Kidney epithelial cell (primary cell): Measurements from ENCODE around the gene CYTH4. TPM values are rescaled to one million over a fixed set of nuclear protein-coding genes. Genes with fewer than 3 reads are reported as not detected.

Experiments used
- DNase-seq: peaks from one replicate; pipeline ENCODE4 v3.0.0-alpha.2; 2010; ENCODE audit warnings: low read depth
- H3K27me3 ChIP-seq: 2 replicates; pipeline ENCODE4 v1.6.0; 2011; ENCODE audit warnings: low read length; ENCODE audit not compliant: control insufficient read depth, insufficient read depth
- H3K36me3 ChIP-seq: 2 replicates; pipeline ENCODE4 v1.5.1; 2011; ENCODE audit warnings: low read length; ENCODE audit not compliant: control insufficient read depth, insufficient read depth
- H3K4me3 ChIP-seq: 2 replicates; pipeline ENCODE4 v1.5.1; 2011; ENCODE audit warnings: low read depth, mild to moderate bottlenecking, control low read depth, low read length
- total RNA-seq: library from RNA; depleted of rRNA; stranded (reverse); fragments of >200 nt; gene quantifications from 2 replicates; pipeline ENCODE4 v1.2.3, GENCODE V29; 2015
- TF ChIP-seq, protein P1 (sequence below): IDR thresholded peaks from 2 replicates; pipeline ENCODE4 v1.5.1; 2011; ENCODE audit warnings: mild to moderate bottlenecking, moderate library complexity, low read length, control low read depth, inconsistent platforms; ENCODE audit not compliant: insufficient read depth, poor library complexity, severe bottlenecking

CYTH4 gene
- total RNA-seq, 1 donor from 2014 or later, result not detected

GRCh38 chr22:37343348-37343747 is 61.0 kb downstream of the CYTH4 start:
- peaks cover 8% of the 10 kb centered on the region for H3K27me3 ChIP-seq
- H3K4me3 ChIP-seq, result no peak overlapping the region
- no peaks in the 10 kb centered on the region for H3K36me3 ChIP-seq
- no peak for DNase-seq
- TF ChIP-seq, protein P1, sequence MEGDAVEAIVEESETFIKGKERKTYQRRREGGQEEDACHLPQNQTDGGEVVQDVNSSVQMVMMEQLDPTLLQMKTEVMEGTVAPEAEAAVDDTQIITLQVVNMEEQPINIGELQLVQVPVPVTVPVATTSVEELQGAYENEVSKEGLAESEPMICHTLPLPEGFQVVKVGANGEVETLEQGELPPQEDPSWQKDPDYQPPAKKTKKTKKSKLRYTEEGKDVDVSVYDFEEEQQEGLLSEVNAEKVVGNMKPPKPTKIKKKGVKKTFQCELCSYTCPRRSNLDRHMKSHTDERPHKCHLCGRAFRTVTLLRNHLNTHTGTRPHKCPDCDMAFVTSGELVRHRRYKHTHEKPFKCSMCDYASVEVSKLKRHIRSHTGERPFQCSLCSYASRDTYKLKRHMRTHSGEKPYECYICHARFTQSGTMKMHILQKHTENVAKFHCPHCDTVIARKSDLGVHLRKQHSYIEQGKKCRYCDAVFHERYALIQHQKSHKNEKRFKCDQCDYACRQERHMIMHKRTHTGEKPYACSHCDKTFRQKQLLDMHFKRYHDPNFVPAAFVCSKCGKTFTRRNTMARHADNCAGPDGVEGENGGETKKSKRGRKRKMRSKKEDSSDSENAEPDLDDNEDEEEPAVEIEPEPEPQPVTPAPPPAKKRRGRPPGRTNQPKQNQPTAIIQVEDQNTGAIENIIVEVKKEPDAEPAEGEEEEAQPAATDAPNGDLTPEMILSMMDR, result no peak

DNA sequence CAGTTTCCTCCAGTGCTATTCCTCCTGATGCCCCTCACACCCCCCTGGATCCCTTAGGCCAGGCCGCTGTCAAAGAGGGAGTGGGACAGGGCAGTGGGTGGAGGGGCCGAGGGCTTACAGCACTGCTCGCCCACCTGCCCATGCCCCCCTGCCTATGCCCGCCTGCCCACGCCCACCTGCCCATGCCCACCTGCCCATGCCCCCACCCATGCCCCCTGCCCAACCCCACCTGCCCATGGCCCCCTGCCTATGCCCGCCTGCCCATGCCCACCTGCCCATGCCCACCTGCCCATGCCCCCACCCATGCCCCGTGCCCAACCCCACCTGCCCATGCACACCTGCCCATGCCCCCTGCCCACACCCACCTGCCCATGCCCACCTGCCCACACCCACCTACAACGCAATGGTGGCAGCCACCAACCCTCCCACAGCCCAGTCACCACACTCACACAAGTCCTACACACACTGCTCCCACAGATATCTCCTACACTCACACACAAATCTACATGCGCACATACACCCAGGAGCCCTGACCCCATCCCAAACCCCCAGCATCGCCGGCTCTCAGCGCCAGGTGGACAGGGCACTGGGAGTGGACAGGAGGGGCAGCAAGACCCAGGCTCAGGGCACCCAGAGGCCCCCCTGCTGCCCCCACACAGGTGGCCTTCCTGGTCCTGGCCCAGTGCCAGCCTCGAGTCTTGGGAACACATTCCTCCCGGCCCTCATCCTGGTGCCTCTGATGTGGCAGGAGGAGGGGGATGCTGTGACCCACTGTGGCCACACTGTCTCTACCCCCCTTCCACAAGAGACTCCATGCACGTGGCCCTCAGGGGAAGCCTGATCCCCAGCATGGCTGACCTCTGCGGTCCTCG is 61.8 kb downstream of the CYTH4 start:
- TF ChIP-seq, protein P1, result no peak
- DNase-seq, result no peak
- Histone ChIP-seq H3K36me3 (no peaks in the 10 kb centered on the region), H3K27me3 (peaks cover 8% of the 10 kb centered on the region), H3K4me3 (no peak overlapping the region)

DNA sequence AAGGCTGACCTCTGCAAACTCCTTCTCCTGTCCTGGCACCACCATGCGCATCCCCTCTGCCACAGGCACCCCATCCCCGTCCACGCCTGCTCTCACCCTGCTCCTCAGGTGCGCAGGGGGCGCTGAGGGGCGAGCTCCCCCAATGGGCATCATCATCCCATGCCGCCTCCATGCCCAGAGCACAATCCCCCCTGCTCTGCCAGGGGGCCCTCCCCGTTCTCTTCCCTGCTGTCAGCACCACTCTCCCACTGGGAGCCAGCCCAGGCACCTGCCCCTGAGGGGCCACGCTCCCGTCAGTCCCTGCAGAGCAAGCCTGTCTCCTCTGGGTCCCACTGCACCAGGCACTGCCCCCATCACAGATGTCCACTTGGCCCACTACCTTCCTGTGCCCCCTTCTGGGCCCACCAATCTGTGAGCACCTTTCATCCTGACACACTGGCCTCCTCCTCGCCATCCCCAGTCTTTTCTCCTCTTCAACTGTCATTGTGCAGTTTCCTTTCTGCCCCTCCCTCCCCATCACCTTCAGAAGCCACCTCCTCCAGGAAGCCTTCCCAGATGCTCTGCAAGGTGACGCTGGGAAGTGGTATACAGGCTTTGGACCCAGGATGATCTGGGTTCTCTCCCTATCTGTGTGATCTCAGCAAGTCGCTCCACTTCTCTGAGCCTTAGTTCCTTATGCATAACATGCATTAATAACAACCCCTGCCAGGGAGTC is 62.6 kb downstream of the CYTH4 start:
- DNase-seq, result no peak
- TF ChIP-seq, protein P1, result no peak

DNA sequence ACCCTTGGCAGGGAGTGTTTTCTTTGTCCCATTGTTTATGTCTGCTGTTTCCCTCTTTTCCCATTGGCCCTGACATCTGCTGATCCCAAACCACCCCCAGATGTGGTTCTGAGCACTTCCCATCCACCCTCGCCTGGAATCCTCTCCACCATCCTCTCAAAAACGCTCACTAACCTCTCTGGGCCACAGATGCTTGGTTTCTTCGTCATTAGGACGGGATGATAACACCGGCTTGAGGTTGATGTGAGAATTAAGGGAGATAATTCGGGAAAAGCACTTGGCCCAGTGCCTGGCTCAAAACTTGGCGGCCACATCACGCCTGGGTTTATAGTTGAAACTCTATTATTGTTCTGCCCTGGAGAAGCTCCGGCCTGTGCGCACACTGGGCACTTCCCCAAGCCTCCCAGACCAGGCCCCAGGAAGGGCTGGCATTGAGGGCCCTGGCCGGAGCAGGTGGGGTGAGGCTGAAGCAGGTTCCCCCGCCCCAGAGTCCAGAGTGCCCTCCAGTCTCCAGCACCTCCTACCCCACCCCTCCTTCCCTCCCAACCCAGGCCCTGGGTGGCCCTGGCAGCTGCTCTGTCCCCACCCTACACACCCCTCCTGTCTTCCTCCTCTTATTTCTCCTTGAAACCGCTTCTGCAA is 63.7 kb downstream of the CYTH4 start:
- no peaks in the 10 kb centered on the region for H3K36me3 ChIP-seq
- no peak for DNase-seq

More for the DNA sequence above, 62.6 kb downstream of the CYTH4 start:
- Histone ChIP-seq H3K27me3 (peaks cover 8% of the 10 kb centered on the region), H3K4me3 (no peak overlapping the region), H3K36me3 (no peaks in the 10 kb centered on the region)

GRCh38 chr22:37346505-37346895 is 64.2 kb downstream of the CYTH4 start:
- no peak for DNase-seq
- Histone ChIP-seq H3K36me3 (no peaks in the 10 kb centered on the region), H3K4me3 (no peak overlapping the region), H3K27me3 (no peaks in the 10 kb centered on the region)
- TF ChIP-seq, protein P1, result no peak

More for the DNA sequence above, 63.7 kb downstream of the CYTH4 start:
- no peak overlapping the region for H3K4me3 ChIP-seq
- H3K27me3 ChIP-seq, result peaks cover 4% of the 10 kb centered on the region
- TF ChIP-seq, protein P1, result no peak
